ENCODE results near the gene VPS26C. TPM values are rescaled to one million over a fixed set of nuclear protein-coding genes. Genes with fewer than 3 reads are reported as not detected.
A peak's percentile ranks its signal among the peaks of the same experiment; 100 is the strongest.

The VPS26C gene
- total and polyA plus RNA-seq, 2 of the 13 experiments (the other 11 are each of a cell fraction or from before 2014, with no cell fraction given) = 30.3 to 39.7 TPM

DNA sequence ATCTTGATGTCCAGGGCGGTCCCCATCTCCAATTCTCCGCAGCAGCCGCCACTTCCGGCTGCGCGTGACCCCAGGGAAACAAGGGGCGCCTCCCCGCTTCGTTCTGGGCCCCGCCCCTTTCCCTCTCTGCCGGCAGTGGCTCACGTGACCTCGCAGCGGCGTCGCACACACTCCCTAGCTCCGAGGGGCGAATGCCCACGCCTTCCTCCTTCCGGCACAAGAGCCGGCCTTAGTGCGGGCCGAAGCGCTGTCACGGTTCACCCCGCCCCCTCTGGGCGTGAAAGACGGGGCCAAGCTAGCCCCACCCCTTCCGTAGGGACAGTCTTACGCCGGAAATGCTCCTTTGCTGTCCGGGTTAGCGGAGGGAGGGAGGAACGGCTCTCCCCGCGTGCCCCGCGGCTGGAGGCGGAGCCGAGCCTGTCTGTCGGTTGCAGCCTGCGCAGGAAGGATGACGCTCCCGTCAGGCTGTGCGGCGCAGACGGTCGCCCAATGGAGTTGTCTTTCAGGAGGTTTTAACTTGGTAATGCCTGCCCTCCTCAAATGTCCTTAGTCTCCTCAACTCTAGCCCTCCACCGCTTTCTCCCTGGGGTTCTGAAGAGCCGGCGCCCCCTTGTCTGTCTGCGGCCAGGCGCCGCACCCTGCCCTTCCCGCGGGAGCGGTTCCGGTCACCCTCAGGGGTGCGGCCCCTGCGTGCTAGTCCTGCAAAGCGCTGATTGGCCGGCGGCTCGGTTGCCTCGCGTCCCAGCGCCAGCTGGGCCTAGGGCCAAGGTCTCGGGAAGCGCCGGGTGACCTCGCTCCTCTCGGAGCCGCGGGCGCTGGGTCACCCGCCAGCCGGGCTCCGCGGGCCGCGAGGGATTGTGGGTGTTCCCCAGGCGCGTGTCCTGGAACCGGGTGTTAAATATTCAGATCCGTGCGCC lies at the start of gene VPS26C (continued):
- TF ChIP-seq RFXANK (CRISPR knock-in tag; IDR thresholded peaks at IDR 0.05) (no peak), ZNF546 (CRISPR knock-in tag; conservative IDR thresholded peaks at IDR 0.05) (peak; percentile 85), RBM22 (optimal IDR thresholded peaks at IDR 0.05; ENCODE audit: low read length) (no peak), ZNF563 (CRISPR knock-in tag; IDR thresholded peaks at IDR 0.05) (peak; percentile 81), ZNF674 (CRISPR knock-in tag; IDR thresholded peaks at IDR 0.05; ENCODE audit: low read depth) (no peak), RARA (CRISPR knock-in tag; IDR thresholded peaks at IDR 0.05) (peak; percentile 62), ZNF383 (CRISPR knock-in tag; IDR thresholded peaks at IDR 0.05; ENCODE audit: borderline replicate concordance) (0 out of 2 replicates have a peak, but pooled peaks have one; percentile 42), ZNF839 (CRISPR knock-in tag; IDR thresholded peaks at IDR 0.05; ENCODE audit: borderline replicate concordance) (peak; percentile 71; the same call in 1 of the 2 replicates), ZNF101 (CRISPR knock-in tag; IDR thresholded peaks at IDR 0.05; ENCODE audit: borderline replicate concordance, low read depth) (no peak), ZNF782 (CRISPR knock-in tag; IDR thresholded peaks at IDR 0.05; ENCODE audit: borderline replicate concordance) (no peak; the same call in 1 of the 2 replicates), MAF1 (CRISPR knock-in tag; IDR thresholded peaks at IDR 0.05; ENCODE audit: borderline replicate concordance) (no peak), ZNF746 (CRISPR knock-in tag; IDR thresholded peaks at IDR 0.05) (peak; percentile 69; the same call in 1 of the 2 replicates), BORCS8-MEF2B (CRISPR knock-in tag; IDR thresholded peaks at IDR 0.05) (peak; percentile 74), ZNF577 (CRISPR knock-in tag; IDR thresholded peaks at IDR 0.05; ENCODE audit: borderline replicate concordance, low read depth) (no peak), JUN (CRISPR knock-in tag; IDR thresholded peaks at IDR 0.05) (peak; percentile 57; the same call in 1 of the 2 replicates), ZNF557 (CRISPR knock-in tag; IDR thresholded peaks at IDR 0.05) (no peak), RBM39 (IDR thresholded peaks at IDR 0.05; ENCODE audit: low read depth, low read length, poor library complexity, severe bottlenecking) (peak; percentile 84), ZBTB38 (CRISPR knock-in tag; IDR thresholded peaks at IDR 0.05) (0 out of 2 replicates have a peak, but pooled peaks have one; percentile 27), LBX2 (CRISPR knock-in tag; IDR thresholded peaks at IDR 0.05; ENCODE audit: borderline replicate concordance) (peak; percentile 79; the same call in 1 of the 2 replicates), DPF2 (CRISPR knock-in tag; IDR thresholded peaks at IDR 0.05; ENCODE audit: borderline replicate concordance, low read depth) (no peak), MYC (CRISPR knock-in tag; IDR thresholded peaks at IDR 0.05; ENCODE audit: borderline replicate concordance) (peak; percentile 75; the same call in 1 of the 2 replicates), ZNF337 (CRISPR knock-in tag; IDR thresholded peaks at IDR 0.05; ENCODE audit: borderline replicate concordance, low read depth) (no peak)
- TF ChIP-seq, protein P1, sequence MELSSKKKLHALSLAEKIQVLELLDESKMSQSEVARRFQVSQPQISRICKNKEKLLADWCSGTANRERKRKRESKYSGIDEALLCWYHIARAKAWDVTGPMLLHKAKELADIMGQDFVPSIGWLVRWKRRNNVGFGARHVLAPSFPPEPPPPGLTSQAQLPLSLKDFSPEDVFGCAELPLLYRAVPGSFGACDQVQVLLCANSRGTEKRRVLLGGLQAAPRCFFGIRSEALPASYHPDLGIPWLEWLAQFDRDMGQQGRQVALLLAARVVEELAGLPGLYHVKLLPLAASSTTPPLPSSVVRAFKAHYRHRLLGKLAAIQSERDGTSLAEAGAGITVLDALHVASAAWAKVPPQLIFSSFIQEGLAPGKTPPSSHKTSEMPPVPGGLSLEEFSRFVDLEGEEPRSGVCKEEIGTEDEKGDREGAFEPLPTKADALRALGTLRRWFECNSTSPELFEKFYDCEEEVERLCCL (CRISPR knock-in tag; IDR thresholded peaks at IDR 0.05; ENCODE audit: borderline replicate concordance) = peak; percentile 76; the same call in 1 of the 2 replicates
- TF ChIP-seq, protein P2, sequence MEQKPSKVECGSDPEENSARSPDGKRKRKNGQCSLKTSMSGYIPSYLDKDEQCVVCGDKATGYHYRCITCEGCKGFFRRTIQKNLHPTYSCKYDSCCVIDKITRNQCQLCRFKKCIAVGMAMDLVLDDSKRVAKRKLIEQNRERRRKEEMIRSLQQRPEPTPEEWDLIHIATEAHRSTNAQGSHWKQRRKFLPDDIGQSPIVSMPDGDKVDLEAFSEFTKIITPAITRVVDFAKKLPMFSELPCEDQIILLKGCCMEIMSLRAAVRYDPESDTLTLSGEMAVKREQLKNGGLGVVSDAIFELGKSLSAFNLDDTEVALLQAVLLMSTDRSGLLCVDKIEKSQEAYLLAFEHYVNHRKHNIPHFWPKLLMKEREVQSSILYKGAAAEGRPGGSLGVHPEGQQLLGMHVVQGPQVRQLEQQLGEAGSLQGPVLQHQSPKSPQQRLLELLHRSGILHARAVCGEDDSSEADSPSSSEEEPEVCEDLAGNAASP (CRISPR knock-in tag; IDR thresholded peaks at IDR 0.05; ENCODE audit: borderline replicate concordance) = no peak; the same call in none of the 2 replicates
- TF ChIP-seq, protein P3, sequence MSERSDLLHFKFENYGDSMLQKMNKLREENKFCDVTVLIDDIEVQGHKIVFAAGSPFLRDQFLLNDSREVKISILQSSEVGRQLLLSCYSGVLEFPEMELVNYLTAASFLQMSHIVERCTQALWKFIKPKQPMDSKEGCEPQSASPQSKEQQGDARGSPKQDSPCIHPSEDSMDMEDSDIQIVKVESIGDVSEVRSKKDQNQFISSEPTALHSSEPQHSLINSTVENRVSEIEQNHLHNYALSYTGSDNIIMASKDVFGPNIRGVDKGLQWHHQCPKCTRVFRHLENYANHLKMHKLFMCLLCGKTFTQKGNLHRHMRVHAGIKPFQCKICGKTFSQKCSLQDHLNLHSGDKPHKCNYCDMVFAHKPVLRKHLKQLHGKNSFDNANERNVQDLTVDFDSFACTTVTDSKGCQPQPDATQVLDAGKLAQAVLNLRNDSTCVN (CRISPR knock-in tag; IDR thresholded peaks at IDR 0.05; ENCODE audit: borderline replicate concordance) = peak; percentile 44; the same call in 1 of the 2 replicates

All from HepG2 (cell line).